Measurements from ENCODE around the gene ZNF787. TPM values are rescaled to one million over a fixed set of nuclear protein-coding genes. Genes with fewer than 3 reads are reported as not detected.

Gene ZNF787
- total RNA-seq, 1 experiment from 2014 or later: 95.4 TPM

- Histone ChIP-seq H3K4me3 (ENCODE audit: insufficient read depth, low read depth, low read length) (no peak overlapping the region), H3K36me3 (replicated peaks; ENCODE audit: control insufficient read depth, insufficient read depth, low read length) (no peaks in the 10 kb centered on the region; the same call in 1 of the 2 replicates), H3K27me3 (ENCODE audit: control insufficient read depth, insufficient read depth, low read length) (no peaks in the 10 kb centered on the region)
- no peak for DNase-seq
Observed at GRCh38 chr19:56085571-56086275, 35.4 kb downstream of the ZNF787 start.

- peak; percentile 52 for DNase-seq
- H3K36me3 ChIP-seq (replicated peaks; ENCODE audit: control insufficient read depth, insufficient read depth, low read length): no peaks in the 10 kb centered on the region; the same call in 1 of the 2 replicates
- H3K27me3 ChIP-seq (ENCODE audit: control insufficient read depth, insufficient read depth, low read length): no peaks in the 10 kb centered on the region
- no peak overlapping the region for H3K4me3 ChIP-seq (ENCODE audit: insufficient read depth, low read depth, low read length)
Observed at GRCh38 chr19:56084835-56085536, 36.1 kb downstream of the ZNF787 start.

GRCh38 chr19:56083668-56084067 is 37.4 kb downstream of the ZNF787 start:
- Histone ChIP-seq H3K27me3 (ENCODE audit: control insufficient read depth, insufficient read depth, low read length) (no peaks in the 10 kb centered on the region), H3K36me3 (replicated peaks; ENCODE audit: control insufficient read depth, insufficient read depth, low read length) (no peaks in the 10 kb centered on the region; the same call in 1 of the 2 replicates)
- peak; percentile 77 for DNase-seq

GRCh38 chr19:56080669-56081401 is 40.3 kb downstream of the ZNF787 start:
- peak; percentile 97 for DNase-seq
- Histone ChIP-seq H3K27me3 (ENCODE audit: control insufficient read depth, insufficient read depth, low read length) (no peaks in the 10 kb centered on the region), H3K36me3 (replicated peaks; ENCODE audit: control insufficient read depth, insufficient read depth, low read length) (no peaks in the 10 kb centered on the region; the same call in 1 of the 2 replicates), H3K4me3 (ENCODE audit: insufficient read depth, low read depth, low read length) (peak overlapping the region; percentile 44)

More at GRCh38 chr19:56083668-56084067, 37.4 kb downstream of the ZNF787 start:
- H3K4me3 ChIP-seq (ENCODE audit: insufficient read depth, low read depth, low read length): no peak overlapping the region

- H3K4me3 ChIP-seq (ENCODE audit: insufficient read depth, low read depth, low read length): no peak overlapping the region
- no peaks in the 10 kb centered on the region for H3K36me3 ChIP-seq (replicated peaks; ENCODE audit: control insufficient read depth, insufficient read depth, low read length)
- no peaks in the 10 kb centered on the region for H3K27me3 ChIP-seq (ENCODE audit: control insufficient read depth, insufficient read depth, low read length)
- DNase-seq: no peak
Observed at GRCh38 chr19:56079609-56080008, 41.5 kb downstream of the ZNF787 start.

- no peaks in the 10 kb centered on the region for H3K36me3 ChIP-seq (replicated peaks; ENCODE audit: control insufficient read depth, insufficient read depth, low read length)
- DNase-seq: peak; percentile 79
- H3K27me3 ChIP-seq (ENCODE audit: control insufficient read depth, insufficient read depth, low read length): no peaks in the 10 kb centered on the region
- H3K4me3 ChIP-seq (ENCODE audit: insufficient read depth, low read depth, low read length): no peak overlapping the region
Observed at GRCh38 chr19:56076498-56076897, 44.6 kb downstream of the ZNF787 start.

- Histone ChIP-seq H3K4me3 (ENCODE audit: insufficient read depth, low read depth, low read length) (no peak overlapping the region), H3K36me3 (replicated peaks; ENCODE audit: control insufficient read depth, insufficient read depth, low read length) (no peaks in the 10 kb centered on the region), H3K27me3 (ENCODE audit: control insufficient read depth, insufficient read depth, low read length) (peaks cover 2% of the 10 kb centered on the region; the same call in 1 of the 2 replicates)
- peak; percentile 58 for DNase-seq
Observed at GRCh38 chr19:56071151-56071550, 49.9 kb downstream of the ZNF787 start.

- H3K27me3 ChIP-seq (ENCODE audit: control insufficient read depth, insufficient read depth, low read length): peaks cover 2% of the 10 kb centered on the region; the same call in 1 of the 2 replicates
- H3K4me3 ChIP-seq (ENCODE audit: insufficient read depth, low read depth, low read length): no peak overlapping the region
- no peak for DNase-seq
Observed at GRCh38 chr19:56069642-56070041, 51.5 kb downstream of the ZNF787 start.

GRCh38 chr19:56066152-56067023 is 54.7 kb downstream of the ZNF787 start:
- H3K27me3 ChIP-seq (ENCODE audit: control insufficient read depth, insufficient read depth, low read length): peaks cover 2% of the 10 kb centered on the region; the same call in 1 of the 2 replicates

More at GRCh38 chr19:56069642-56070041, 51.5 kb downstream of the ZNF787 start:
- no peaks in the 10 kb centered on the region for H3K36me3 ChIP-seq (replicated peaks; ENCODE audit: control insufficient read depth, insufficient read depth, low read length)

GRCh38 chr19:56053596-56053995 is 67.5 kb downstream of the ZNF787 start:
- Histone ChIP-seq H3K27me3 (ENCODE audit: control insufficient read depth, insufficient read depth, low read length) (no peaks in the 10 kb centered on the region), H3K36me3 (replicated peaks; ENCODE audit: control insufficient read depth, insufficient read depth, low read length) (no peaks in the 10 kb centered on the region), H3K4me3 (ENCODE audit: insufficient read depth, low read depth, low read length) (no peak overlapping the region)
- DNase-seq: no peak

More at GRCh38 chr19:56066152-56067023, 54.7 kb downstream of the ZNF787 start:
- peak overlapping the region; percentile 16; the same call in 1 of the 2 replicates for H3K4me3 ChIP-seq (ENCODE audit: insufficient read depth, low read depth, low read length)
- no peaks in the 10 kb centered on the region for H3K36me3 ChIP-seq (replicated peaks; ENCODE audit: control insufficient read depth, insufficient read depth, low read length)
- DNase-seq: peak; percentile 95

Other genes with a start within 250 kb of the ZNF787 start
- not detected in 2 replicates for gene NLRP13, start 189.0 kb downstream of the ZNF787 start, total RNA-seq (2014; rRNA removed; shearing (Covaris generic))
- not detected in 2 replicates for gene NLRP8, start 173.5 kb downstream of the ZNF787 start, total RNA-seq (2014; rRNA removed; shearing (Covaris generic))
- not detected in 2 replicates for gene NLRP5, start 134.5 kb downstream of the ZNF787 start, total RNA-seq (2014; rRNA removed; shearing (Covaris generic))
- 60.9 and 63.4 TPM in 2 replicates for gene ZNF444, start 20.0 kb upstream of the ZNF787 start, total RNA-seq (2014; rRNA removed; shearing (Covaris generic))
- not detected in 2 replicates for gene GALP, start 54.7 kb upstream of the ZNF787 start, total RNA-seq (2014; rRNA removed; shearing (Covaris generic))
- not detected in 2 replicates for gene ZSCAN5B, start 76.5 kb upstream of the ZNF787 start, total RNA-seq (2014; rRNA removed; shearing (Covaris generic))
- not detected in 2 replicates for gene ZSCAN5C, start 81.0 kb upstream of the ZNF787 start, total RNA-seq (2014; rRNA removed; shearing (Covaris generic))
- not detected in 2 replicates for gene EDDM13, start 151.5 kb upstream of the ZNF787 start, total RNA-seq (2014; rRNA removed; shearing (Covaris generic))
- gene ZSCAN5A, start 193.5 kb upstream of the ZNF787 start, total RNA-seq (2014; rRNA removed; shearing (Covaris generic)): 6.0 and 12.9 TPM in 2 replicates